Islet precursor cell (in vitro differentiated cells): Measurements from ENCODE around the gene LTBP1.
"Not testable (repeated sequence)": the region's sequence is repeated elsewhere in the genome, so short reads cannot be mapped to it uniquely, and the experiment has no call there.

Experiments used
- DNase-seq: peaks from one replicate; pipeline ENCODE4 v3.0.0-alpha.2; 2018

Gene LTBP1

DNA sequence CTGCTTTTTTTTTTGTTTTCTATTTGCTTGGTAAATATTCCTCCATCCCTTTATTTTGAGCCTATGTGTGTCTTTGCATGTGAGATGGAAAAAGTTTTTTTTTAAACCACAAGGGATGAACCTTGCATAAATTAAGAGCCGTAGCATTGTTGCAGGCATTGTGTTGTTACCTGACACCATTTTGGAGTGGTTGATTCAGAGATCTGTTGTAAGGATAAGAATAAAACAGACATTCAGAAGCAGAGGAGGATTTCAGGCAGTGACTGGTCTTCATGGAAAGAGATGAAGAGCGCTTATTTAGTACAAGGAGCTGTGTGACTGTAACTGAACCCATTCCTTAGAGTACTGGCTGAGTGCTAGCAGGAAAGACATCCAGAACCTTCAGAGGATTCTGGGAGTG is 101.2 kb downstream of the LTBP1 start:
- no peak for DNase-seq

DNA sequence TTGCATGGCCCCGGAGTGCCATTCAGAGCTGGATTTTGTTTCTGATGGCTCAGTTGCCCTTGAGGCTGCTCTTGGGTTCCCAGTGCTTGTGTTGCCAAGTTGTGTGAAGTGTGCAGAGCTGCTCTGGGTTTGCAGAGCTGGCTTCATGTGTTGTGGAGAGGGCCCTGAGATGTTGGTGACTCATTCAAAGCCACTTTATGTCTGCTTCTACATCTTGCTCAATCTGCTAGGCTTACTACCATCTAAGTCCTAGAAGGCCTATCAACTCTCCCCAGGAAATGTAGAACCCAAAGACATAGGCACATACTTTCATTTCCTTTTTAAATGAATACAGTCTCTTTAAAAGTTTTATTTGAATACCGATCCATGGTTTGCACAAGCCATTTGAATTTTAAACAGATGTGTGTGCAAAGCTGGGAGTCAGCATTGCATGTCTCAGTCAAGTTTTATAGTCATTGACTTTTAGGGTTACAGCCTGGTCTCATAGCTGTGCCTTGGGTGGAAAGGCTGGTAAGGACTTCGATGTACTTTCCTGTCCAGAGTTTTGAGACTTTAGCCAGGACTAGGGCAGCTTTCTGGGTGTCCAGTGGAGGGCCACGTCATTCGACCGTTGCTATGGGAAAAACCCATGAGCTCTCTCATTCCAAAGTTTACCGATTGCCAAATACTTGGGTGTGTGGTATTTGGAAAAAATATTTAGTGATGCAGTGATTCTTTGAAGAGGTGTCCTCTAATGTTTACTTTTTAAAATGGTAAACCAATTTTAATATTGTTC is 105.0 kb downstream of the LTBP1 start:
- no peak for DNase-seq

DNA sequence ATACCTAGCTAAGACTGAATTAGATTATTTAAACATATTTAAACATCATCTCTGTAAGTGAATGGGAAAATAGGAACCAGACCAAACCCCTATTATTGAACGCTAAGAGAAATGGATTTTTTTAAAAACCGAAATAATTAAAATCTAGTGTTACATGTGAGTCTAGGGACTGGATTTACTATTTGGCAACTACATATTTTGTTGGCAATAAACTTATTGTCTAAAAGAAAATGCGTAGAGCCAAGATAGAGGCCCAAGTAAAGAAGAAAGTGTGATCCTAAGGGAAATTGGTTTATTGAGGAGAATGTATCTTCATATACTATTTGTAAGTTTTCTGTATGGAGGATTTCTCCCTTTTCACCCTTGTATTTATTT is 105.6 kb downstream of the LTBP1 start:
- DNase-seq, result no peak

DNA sequence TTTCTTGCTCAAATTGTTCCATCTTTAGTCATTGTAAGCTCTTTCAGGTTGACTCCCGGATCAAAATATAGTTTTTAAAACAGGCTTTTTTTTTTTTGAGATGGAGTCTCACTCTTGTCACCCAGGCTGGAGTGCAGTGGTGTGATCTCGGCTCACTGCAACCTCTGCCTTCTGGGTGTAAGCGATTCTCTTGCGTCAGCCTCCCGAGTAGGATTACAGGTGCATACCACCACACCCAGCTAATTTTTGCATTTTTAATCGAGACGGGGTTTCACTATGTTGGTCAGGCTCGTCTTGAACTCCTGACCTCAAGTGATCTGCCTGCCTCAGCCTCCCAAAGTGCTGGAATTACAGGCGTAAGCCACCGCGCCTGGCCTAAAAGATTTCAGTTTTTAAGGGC is 106.0 kb downstream of the LTBP1 start:
- not testable (repeated sequence) for DNase-seq

DNA sequence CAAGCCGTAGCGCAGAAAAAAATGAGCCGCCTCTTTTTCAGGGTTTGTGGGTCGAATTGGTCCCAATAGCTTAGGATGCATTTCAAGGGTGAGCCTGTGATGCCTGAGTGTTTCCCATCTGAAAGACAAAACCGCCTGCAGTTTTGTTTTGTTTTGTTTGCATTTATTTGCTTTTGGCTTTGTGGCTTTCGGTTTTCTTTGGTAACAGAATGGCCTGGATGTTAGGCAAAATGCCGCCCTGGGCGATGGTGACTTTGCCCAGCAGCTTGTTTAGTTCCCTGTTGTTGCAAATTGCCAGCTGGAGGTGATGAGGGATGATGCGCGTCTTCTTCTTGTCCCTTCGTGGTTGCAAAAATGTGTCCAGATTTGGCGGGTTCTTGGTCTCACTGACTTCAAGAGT is 109.4 kb downstream of the LTBP1 start:
- no peak for DNase-seq

DNA sequence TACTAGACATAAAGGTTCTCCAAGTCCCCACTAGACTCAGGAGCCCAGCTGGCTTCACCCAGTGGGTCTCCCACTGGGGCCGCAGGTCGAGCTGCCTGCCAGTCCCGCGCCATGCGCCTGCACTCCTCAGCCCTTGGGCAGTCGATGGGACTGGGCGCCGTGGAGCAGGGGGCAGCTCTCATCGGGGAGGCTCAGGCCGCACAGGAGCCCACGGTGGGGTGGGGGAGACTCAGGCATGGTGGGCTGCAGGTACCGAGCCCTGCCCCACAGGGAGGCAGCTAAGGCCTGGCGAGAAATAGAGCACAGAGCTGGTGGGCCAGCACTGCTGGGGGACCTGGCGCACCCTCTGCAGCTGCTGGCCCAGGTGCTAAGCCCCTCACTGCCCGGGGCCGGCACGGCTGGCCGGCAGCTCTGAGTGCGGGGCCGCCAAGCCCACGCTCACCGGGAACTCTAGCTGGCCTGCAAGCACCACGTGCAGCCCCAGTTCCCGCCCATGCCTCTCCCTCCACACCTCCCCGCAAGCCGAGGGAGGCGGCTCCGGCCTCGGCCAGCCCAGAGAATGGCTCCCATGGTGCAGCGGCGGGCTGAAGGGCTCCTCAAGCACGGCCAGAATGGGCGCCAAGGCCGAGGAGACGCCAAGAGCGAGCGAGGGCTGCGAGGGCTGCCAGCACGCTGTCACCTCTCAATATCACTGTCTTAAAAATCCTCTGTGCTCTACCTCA is 110.7 kb downstream of the LTBP1 start:
- DNase-seq, result not testable (repeated sequence)

DNA sequence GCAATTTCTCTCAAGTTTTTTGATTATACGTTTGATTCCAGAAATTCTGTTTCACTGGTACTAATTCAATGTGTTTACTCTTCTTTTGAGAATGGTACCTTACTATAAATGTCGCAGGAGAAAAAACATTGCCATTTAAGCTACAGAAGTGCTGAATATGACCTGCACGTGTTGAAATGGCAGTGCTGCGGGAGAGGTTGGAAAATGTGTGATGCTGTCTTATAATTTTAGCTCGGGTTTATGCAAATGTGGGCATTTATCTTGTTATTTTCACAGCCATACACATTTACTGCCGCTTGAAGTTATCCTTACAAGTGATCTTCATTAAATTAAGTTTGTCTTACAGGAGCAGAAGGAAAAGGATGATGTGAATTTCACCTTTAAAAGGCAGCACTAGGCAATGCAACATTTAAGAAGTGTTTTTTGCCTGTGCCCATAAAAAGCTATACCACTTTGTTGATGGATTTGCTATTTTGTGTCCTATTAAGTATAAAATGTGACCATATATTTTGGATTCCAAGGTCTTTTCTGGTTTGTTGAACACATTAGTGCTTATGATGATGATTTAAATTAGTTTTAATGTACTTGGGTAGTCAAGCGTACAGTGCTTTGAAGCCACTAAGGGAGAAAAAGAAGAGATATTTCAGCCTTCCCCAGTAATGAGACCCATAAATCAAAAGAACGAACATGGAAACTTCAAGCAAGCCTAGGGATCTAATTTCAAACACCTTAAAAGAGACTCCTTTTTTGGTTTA is 112.1 kb downstream of the LTBP1 start:
- no peak for DNase-seq

DNA sequence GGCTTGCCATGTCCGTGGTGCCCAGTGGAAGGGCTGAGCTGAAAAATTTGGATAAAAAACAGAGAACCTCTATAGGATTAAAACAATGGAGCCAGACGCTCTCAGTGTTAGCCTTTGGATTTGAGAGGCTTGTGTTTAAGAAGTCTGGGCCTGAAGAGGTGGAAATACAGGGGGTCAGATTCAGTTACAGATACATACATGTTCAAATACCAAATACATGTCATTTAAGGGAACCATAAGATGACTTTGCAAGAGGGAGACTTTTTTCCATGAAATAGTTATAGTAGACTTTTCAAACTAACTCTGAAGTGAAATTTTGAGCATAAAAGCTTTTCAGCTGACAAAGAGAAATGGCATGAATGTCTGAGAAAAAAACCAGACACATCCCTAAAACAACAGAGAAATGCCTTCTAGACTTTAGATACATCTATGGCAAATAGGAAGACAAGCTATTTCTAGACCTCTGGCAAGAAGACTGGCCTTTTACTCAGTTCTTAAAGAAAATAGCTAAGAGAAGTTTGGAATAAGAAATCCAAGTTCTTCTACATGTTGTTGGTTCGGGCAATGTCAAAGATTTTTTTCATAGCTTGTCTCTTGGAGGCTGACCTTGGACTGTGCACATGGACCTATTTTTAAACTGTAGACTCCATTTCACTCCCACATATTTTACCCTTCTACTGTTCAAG is 112.9 kb downstream of the LTBP1 start:
- DNase-seq, result no peak

DNA sequence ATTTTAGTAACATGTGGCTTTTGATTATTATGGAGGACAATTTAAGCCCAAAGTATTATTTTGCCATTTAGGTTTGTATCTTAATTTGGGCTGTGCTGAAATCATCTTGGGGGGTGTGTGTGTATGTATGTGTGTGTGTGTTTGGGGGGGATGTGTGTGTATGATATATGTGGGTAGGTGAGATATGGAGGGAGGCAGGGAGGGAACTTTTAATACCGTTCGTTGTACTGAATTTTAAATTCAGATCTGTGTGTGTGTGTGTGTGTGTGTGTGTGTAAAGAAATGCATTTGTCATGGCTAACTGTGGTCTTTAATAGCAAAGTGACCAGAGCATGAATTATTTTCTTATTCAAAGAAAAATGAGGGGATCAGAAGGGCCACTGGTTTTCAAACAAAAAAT is 113.7 kb downstream of the LTBP1 start:
- no peak for DNase-seq

DNA sequence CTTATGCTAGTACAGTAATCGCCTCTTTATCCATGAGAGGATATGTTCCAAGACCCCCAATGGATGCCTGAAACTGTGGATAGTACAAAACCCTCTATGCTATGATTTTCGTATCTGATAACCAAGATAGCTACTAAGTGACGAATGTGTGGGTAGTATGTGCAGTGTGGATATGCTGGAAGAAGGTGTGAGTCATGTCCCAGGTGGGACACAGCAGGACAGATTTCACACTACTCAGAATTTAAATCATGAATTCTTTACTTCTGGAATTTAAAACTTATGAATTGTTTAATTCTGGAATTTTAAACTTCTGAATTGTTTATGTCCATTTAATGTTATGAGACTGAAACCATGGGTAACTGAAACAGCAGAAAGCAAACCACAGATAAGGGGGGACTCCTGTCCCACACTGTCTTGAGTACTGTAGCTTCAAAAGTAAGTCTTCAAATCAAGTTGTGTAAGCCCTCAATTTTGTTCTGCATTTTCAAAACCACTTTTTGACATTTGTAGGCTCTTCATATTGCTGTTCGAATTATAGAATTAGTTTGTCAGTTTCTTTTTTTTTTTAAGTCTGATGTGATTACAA is 116.0 kb downstream of the LTBP1 start:
- DNase-seq, result no peak

DNA sequence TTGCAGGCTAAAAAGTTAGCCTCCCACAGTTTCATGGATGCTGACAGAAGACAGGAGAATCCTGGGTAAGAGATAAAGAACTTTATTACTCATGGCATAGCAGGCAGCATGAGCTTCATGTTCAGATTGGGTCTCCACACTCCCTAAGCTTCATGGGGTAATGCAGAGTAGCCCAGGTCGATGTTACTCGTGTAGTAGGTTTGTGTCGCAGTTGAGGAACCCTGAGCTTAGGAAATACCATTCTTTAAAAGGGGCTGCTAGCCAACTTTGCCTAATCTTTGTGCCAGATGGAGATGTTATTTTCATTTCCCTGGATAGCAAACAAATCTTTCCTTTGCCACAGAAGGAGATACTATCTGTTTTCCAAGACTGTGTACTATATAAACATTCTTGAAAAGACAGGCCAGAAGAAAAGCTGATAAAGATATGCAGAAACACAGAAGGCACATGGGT is 117.6 kb downstream of the LTBP1 start:
- no peak for DNase-seq

DNA sequence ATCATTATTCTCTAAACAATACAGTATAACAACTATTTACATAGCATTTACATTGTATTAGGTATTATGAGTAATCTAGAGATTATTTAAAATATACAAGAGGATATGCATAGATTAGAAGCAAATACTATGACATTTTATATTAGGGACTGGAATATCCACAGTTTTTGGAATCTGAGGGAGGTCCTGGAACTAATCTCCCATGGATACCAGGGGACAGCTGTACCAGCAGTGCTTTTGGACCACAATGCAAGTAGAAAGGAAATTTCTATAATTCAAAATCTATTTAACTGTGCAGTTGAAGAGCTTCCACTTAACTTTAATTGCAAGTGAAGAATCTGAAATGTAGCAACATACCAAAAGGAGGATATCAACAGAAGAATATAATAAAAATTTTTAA is 120.8 kb downstream of the LTBP1 start:
- DNase-seq, result no peak

DNA sequence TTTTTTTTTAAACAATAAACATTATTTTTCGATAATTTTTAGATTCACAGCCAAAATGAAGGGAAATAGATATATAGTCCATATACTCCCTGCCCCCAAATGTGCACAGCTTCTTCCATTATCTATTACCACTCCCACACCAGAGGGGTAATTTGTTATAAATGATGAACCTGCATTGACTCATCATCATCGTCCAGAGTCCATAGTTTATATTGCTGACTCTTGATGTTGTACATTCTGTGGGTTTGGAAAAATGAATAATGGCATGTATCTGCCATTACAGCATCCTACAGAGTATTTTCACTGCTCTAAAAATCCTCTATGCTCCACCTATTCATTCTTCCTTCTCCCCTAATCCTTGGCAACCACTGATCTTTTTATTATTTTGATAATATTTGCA is 121.5 kb downstream of the LTBP1 start:
- no peak for DNase-seq

DNA sequence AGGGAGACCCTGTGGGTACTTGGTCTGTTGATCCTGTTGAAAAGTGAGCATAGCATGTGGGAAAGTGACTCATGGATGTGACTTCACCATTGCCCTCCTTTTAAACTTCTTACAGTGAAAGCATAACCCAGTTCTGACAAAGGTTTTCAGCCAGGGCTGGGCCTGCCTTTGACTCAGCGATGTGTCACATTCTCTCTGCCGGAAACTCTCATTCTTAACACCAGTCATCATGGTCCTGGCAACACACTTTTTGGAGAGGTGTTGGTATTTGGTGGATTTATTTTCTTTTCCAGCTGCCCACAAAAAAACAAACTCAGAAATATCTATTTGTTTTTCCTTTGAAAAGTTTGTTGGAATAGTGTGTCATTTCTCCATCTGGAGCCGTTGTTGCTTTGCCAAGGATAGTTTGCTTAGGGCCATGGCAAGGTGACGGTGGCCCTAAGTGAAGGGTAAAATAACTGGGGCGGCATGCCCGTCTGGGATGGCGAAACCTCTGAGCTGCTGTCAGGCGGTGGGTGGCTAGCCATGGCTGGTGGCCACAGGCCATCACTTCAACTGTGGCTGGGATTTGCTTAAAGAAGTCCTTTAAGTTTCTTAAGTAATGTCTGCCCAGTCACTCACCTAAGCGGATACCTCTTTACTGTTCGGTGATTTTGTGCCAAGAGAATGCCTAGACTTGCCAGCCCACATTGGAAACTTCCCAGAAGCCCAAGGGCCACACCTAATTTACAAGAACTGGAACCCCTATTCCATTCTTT is 123.3 kb downstream of the LTBP1 start:
- peak; percentile 90 for DNase-seq

DNA sequence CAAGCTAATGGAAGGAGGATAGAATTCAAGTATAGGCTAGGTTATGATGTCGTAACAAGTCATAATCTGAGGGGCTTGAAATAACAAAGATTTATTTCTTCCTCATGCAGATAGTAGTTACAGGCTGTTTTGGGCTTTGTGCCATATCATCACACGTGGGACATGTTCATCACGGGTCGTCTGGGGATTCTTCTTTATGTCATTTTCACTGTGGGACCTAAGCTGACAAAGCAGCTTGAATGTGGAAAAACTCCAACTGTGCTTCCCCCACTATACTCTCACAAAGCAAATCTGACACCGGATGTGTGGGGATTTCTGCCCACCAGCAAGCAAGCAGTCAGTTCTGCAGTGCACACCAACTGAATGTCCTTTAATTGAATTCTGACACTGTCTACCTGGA is 124.8 kb downstream of the LTBP1 start:
- no peak for DNase-seq

DNA sequence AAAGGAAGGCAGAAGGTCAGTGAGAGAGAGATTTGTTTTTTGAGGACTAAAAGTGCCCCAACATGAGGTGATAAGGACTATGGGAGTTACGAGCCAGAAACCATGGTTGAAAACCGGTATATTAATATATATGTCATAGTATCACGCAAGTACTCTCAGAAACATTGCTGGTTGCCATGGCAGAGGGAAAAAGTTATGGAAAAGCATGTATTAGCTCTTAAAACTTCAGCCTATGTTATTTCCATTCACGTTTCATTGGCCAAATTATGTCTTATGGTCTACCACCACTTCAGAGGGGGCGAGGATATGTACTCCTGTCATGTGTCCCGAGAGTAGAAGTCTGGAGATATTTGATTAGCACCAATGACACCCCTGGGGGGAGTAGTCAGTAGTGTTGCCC is 125.9 kb downstream of the LTBP1 start:
- no peak for DNase-seq

DNA sequence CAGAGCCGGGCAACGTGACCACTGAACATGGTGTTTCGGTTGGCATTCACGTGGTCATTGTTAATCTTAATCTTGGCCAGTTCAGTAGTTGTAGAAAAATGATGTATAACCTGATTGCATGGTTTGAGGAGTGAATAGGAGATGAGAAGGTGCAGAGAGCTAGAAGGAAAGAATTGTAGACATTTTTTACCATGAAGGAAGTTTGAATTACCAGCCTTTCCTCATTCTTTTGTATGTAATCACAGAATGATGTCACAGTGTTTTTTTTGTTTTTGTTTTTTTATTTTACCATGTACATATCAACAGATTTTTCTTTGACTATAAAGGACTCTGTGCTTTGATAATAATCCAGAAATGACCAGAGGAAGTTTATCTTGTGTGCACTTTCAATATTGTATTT is 126.3 kb downstream of the LTBP1 start:
- DNase-seq, result no peak

DNA sequence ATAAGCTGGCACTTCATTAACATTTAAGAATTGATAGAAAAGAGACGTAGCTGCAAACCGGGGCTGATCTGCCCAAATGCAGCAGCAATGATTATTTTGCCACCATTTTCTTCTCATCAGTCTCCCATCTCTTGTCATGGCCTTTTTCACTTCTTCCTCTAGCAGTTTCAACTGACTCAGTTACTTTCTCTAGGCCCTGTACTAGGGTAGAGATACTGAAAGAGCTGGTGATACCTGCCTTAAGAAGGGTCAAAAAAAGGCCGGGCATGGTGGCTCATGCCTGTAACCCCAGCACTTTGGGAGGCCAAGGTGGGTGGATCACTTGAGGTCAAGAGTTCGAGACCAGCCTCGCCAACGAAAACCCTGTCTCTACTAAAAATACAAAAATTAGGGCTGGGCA is 127.4 kb downstream of the LTBP1 start:
- no peak for DNase-seq

DNA sequence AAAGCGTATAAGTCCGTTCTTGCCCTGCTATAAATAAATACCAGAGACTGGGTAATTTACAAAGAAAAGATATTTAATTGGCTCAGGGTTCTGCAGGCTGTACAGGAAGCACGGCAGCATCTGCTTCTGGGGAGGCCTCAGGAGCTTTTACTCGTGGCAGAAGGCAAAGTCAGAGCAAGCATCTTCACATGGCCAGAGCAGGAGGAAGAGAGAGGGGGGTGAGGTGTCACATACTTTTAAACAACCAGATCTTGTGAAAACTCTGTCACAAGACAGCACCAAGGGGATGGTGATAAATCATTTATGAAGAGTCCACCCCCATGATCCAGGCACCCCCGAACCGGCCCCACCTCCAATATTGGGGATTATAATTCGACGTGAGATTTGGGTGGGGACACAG is 130.6 kb downstream of the LTBP1 start:
- DNase-seq, result no peak

DNA sequence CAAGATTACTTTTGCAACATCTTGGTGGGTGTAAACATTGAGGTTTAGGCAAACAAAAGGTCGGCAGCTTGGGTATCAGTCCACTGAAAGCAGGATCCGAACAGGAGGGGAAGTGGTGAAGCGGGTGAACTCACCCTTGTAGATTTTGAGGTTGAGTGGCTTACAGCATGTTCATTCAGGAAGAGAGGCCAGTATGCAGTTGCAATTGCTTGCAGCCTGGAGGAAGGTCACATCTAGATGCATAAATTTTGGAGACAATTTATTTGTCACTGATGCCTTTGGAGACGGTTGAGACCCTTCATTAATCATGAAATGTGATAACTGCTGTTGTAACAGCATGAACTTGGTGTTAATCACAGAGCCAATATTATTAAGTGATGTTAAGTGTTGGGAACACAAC is 131.1 kb downstream of the LTBP1 start:
- DNase-seq, result no peak

DNA sequence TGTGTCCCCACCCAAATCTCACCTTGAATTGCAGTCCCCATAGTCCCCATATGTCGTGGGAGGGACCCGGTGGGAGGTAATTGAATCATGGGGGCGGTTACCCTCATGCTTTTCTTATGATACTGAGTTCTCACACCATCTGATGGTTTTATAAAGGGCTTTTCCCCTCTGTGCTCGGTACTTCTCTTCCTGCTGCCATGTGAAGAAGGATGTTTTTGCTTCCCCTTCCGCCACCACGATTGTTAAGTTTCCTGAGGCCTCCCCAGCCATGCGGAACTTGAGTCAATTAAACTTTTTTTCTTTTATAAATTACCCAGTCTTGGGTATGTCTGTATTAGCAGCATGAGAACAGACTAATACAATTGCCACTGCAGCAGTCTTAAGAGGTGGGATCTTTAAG is 134.9 kb downstream of the LTBP1 start:
- DNase-seq, result no peak
